ENCODE data around the gene RAD51B. TPM values are rescaled to one million over a fixed set of nuclear protein-coding genes. Genes with fewer than 3 reads are reported as not detected.

RAD51B gene
- total and polyA plus RNA-seq, 2 of the 13 experiments (the other 11 are each of a cell fraction or from before 2014, with no cell fraction given), result 7.0 to 9.5 TPM

DNA sequence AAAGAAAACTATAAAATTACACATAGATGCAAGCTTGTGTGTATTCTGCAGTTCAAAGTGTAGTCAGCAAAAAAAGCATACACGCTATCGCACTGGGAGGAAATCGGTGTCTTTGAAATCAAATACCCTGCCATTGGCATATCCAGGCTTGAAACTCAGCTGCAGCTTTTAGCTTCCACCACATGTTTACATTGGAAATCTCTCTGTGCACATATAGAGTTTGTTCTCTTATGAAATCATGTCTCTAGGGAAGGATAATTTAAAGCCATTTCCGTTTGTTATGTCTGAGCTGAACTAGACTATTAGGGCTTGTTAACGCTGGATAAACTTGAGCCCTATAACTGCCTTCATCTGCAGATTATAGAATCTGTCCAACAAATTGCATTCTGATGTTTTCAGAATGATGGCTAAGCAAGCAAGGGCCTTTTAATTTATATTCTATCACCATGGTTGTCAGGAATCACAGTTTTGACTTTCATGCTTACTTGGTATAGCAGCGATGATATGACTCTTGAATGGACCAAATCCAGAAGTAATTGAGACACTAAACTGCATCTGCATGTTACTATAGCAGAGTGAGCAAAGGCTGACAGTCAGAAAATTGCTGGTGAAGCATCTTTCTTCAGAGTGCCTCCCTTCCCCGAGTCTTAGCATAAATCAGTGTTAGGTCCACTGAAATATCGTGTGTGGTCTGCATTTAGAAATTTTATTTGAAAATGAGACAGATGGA, 530.5 kb downstream of the RAD51B start (continued):
- no peak for TF ChIP-seq HNRNPH1 (optimal IDR thresholded peaks at IDR 0.05; ENCODE audit: low read depth, low read length)
- no peak; the same call in 1 of the 2 replicates for TF ChIP-seq ZNF136 (CRISPR knock-in tag; IDR thresholded peaks at IDR 0.05; ENCODE audit: low read depth)
- TF ChIP-seq ZGPAT (CRISPR knock-in tag; IDR thresholded peaks at IDR 0.05), result peak; percentile 94; the same call in 1 of the 2 replicates
- TF ChIP-seq, protein P1, sequence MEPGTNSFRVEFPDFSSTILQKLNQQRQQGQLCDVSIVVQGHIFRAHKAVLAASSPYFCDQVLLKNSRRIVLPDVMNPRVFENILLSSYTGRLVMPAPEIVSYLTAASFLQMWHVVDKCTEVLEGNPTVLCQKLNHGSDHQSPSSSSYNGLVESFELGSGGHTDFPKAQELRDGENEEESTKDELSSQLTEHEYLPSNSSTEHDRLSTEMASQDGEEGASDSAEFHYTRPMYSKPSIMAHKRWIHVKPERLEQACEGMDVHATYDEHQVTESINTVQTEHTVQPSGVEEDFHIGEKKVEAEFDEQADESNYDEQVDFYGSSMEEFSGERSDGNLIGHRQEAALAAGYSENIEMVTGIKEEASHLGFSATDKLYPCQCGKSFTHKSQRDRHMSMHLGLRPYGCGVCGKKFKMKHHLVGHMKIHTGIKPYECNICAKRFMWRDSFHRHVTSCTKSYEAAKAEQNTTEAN (CRISPR knock-in tag; conservative IDR thresholded peaks at IDR 0.05), result peak; percentile 61; the same call in 1 of the 2 replicates
- peak; percentile 95 for TF ChIP-seq GATAD2A (CRISPR knock-in tag; IDR thresholded peaks at IDR 0.05)
- TF ChIP-seq SRY (CRISPR knock-in tag; IDR thresholded peaks at IDR 0.05), result no peak
- peak; percentile 25; the same call in 1 of the 2 replicates for TF ChIP-seq DRAP1 (CRISPR knock-in tag; IDR thresholded peaks at IDR 0.05)
- peak; percentile 85 for TF ChIP-seq FOXO1 (CRISPR knock-in tag; IDR thresholded peaks at IDR 0.05)
- 0 out of 2 replicates have a peak, but pooled peaks have one; percentile 36 for TF ChIP-seq ZNF124 (CRISPR knock-in tag; IDR thresholded peaks at IDR 0.05)
- TF ChIP-seq AKAP8 (CRISPR knock-in tag; IDR thresholded peaks at IDR 0.05), result peak; percentile 69; the same call in 1 of the 2 replicates
- TF ChIP-seq ZNF670 (CRISPR knock-in tag; IDR thresholded peaks at IDR 0.05; ENCODE audit: borderline replicate concordance), result peak; percentile 82; the same call in 1 of the 2 replicates
- TF ChIP-seq PHF20 (CRISPR knock-in tag; IDR thresholded peaks at IDR 0.05), result no peak
- no peak for TF ChIP-seq ZBTB49 (CRISPR knock-in tag; IDR thresholded peaks at IDR 0.05; ENCODE audit: borderline replicate concordance)
- TF ChIP-seq PHF5A (CRISPR knock-in tag; IDR thresholded peaks at IDR 0.05; ENCODE audit: low read depth, unreplicated experiment), result peak; percentile 92
- 0 out of 2 replicates have a peak, but pooled peaks have one; percentile 30 for TF ChIP-seq RBAK (CRISPR knock-in tag; IDR thresholded peaks at IDR 0.05)
- no peak for TF ChIP-seq ZFX (CRISPR knock-in tag; IDR thresholded peaks at IDR 0.05; ENCODE audit: low read depth)
- TF ChIP-seq SATB2 (CRISPR knock-in tag; IDR thresholded peaks at IDR 0.05), result peak; percentile 39; the same call in 1 of the 2 replicates
- peak; percentile 94 for TF ChIP-seq MED1 (CRISPR knock-in tag; IDR thresholded peaks at IDR 0.05)
- TF ChIP-seq ZIK1 (CRISPR knock-in tag; IDR thresholded peaks at IDR 0.05; ENCODE audit: borderline replicate concordance, low read depth), result no peak; the same call in 1 of the 2 replicates
- 0 out of 2 replicates have a peak, but pooled peaks have one; percentile 7 for TF ChIP-seq ZNF629 (CRISPR knock-in tag; conservative IDR thresholded peaks at IDR 0.05)
- TF ChIP-seq, protein P2, sequence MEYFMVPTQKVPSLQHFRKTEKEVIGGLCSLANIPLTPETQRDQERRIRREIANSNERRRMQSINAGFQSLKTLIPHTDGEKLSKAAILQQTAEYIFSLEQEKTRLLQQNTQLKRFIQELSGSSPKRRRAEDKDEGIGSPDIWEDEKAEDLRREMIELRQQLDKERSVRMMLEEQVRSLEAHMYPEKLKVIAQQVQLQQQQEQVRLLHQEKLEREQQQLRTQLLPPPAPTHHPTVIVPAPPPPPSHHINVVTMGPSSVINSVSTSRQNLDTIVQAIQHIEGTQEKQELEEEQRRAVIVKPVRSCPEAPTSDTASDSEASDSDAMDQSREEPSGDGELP (IDR thresholded peaks at IDR 0.05; ENCODE audit: borderline replicate concordance, low read depth), result peak; percentile 94
- peak; percentile 26; the same call in 1 of the 2 replicates for TF ChIP-seq JUNB (CRISPR knock-in tag; IDR thresholded peaks at IDR 0.05; ENCODE audit: borderline replicate concordance)
- TF ChIP-seq CREB1 (IDR thresholded peaks at IDR 0.05), result no peak
- TF ChIP-seq CREB1 (CRISPR knock-in tag; IDR thresholded peaks at IDR 0.05), result peak; percentile 76

Data from HepG2 (cell line).